ENCODE data around the gene GRIK4.

- TF ChIP-seq CTCF (IDR thresholded peaks at IDR 0.05) (no peak), POLR2A (IDR thresholded peaks at IDR 0.05) (no peak)
These were observed 282.4 kb downstream of the GRIK4 start for GRCh38 chr11:120793806-120794479.
